Right hindlimb (tissue), 1 donor: ENCODE measurements around the gene CNPY4.
A peak's percentile ranks its signal among the peaks of the same experiment; 100 is the strongest.
"Not testable (repeated sequence)": the region's sequence is repeated elsewhere in the genome, so short reads cannot be mapped to it uniquely, and the experiment has no call there.

Experiments used
- DNase-seq: peaks from one replicate; pipeline ENCODE4 v3.0.0-alpha.2; 2018

Gene CNPY4

DNA sequence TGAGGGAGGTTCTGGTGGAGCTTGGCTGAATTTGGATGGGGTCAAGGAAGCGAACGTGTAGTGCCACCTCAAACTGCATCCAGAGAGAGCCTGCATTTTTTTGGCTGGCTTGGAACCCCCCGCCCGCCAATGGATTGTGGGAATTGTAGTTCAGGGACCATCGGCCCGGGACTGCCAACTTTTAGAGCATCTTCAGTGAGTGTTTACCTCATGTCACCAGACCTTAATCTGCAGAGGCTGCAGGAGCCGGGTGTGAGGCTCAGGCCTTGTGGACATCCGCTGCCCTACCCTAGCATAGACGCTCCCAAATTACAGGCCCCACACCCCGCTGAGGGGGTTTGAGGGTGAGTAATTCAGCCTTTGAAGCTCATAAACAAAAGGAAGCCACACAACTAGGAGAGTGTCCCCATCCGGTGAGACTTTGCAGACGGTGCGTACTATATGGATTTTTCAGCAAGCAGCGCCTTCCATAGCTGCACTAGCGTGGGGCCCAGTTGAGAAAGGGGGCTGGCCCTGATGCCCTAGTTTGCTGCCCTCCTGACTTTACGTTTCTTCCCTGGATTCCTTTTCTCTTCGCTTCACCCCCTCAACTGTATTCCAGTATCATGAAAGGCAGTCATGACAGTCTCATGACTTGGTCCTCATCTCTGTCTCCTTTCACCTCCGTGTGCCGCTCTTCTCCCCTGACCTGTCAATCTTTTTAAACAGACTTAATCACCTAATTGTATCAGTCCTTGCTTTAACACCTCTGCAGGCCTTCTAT, 717 bp downstream of the CNPY4 start:
- DNase-seq: peak; percentile 86

DNA sequence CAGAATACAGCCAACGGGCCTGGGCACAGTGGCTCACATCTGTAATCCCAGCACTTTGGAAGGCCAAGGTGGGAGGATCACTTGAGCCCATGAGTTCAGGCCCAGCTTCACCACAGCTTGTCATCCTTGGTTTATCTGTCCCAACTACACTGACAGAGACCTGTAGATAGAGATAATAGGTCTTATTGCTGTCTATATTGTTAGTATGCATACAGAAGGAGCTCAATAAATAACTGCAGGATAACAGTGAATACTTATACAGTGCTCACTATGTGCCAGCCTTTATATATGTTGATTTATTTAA, 1.3 kb downstream of the CNPY4 start:
- no peak for DNase-seq

- no peak for DNase-seq
These were observed 2.6 kb downstream of the CNPY4 start for GRCh38 chr7:100122067-100122466.

DNA sequence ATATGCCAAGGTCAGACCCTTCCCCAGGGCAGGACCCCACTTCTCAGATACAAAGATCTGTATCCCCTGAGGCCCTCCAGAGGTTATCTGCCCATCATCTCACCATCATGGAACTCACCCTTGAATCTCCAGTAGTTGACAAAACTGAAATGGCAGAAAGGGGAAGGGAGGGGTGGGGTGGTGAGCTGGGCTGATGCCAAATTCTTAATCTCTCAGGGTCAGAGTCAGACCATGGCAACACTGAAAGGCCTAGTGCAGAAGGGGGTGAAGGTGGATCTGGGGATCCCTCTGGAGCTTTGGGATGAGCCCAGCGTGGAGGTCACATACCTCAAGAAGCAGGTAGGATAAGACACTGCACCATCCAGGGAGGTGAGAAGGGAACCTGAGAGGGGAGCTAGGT, 3.1 kb downstream of the CNPY4 start:
- DNase-seq: no peak

GRCh38 chr7:100124301-100125230, 5.1 kb downstream of the CNPY4 start:
- no peak for DNase-seq

DNA sequence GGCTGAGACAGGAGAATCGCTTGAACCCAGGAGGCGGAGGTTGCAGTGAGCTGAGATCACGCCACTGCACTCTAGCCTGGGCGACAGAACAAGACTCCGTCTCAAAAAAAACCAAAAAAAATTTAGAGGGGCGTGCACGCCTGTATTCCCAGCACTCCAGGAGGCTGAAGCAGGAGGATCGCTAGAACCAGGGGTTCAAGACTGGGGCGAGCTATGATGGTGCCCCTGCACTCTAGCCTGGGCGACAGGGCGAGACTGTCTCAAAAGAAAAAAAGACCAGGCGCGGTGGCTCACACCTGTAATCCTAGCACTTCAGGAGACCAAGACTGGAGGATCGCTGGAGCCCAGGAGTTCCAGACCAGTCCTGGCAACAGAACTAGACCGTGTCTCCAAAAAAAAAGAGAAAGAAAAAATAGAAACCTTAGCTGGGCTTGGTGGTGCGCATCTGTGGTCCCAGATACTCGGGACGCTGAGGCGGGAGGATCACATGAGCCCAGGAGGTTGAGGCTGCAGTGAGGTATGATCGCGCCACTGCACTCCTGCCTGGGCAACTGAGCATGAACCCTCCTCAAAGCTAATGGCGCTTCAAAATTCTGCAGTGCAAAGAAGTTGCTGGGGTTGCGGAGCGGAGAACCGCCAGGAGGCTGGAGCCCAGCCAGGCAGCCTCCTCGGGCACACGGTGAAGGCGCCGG, 7.0 kb downstream of the CNPY4 start:
- no peak for DNase-seq

GRCh38 chr7:100126931-100127865, 7.8 kb downstream of the CNPY4 start, which contains the start of gene MBLAC1:
Gene MBLAC1 (plus strand): TSS chr7:100126967. CDS start chr7:100127396, 429 bp downstream.
- peak; percentile 94 for DNase-seq

- peak; percentile 56 for DNase-seq
These were observed 8.6 kb downstream of the CNPY4 start for GRCh38 chr7:100127866-100128636.

- no peak for DNase-seq
These were observed 9.2 kb downstream of the CNPY4 start for GRCh38 chr7:100128637-100128963.

- DNase-seq: not testable (repeated sequence)
These were observed 10.8 kb downstream of the CNPY4 start for GRCh38 chr7:100130220-100130607.

DNA sequence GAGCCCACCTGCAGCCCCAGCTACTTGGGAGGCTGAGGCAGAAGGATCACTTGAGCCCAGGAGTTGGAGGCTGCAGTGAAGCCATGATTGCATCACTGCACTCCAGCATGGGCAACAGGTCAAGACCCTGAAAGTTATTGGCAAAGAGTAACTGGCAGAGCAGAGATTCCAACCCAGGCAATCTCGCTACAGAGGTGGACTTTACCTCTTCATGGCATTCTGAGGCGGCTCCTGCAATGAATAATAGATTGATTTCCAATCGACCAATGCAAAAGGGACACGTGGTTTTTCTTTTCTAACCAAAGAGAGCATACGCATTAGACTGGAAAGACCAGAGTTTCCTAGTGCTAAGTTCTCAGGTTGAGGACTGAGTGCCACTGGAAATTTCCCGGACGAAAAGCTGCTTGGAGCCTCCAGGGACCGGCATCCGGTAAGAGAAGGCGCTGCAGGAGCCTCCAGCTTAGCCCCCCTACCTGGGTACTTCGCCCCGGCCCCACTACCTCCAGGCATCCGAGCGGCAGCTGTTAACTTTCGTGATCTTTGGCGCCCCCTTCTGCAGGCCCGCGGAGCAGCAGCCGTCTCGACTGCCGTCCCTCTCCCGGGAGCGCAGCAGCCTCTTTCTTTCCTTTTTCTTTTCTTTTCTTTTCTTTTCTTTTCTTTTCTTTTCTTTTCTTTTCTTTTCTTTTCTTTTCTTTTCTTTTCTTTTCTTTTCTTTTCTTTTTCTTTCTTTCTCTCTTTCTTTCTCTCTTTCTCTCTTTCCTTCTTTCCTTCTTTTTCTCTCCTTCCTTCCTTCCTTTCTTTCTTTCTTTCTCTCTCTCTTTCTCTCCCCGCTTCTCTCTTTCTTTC, 11.4 kb downstream of the CNPY4 start:
- DNase-seq: peak; percentile 83

DNA sequence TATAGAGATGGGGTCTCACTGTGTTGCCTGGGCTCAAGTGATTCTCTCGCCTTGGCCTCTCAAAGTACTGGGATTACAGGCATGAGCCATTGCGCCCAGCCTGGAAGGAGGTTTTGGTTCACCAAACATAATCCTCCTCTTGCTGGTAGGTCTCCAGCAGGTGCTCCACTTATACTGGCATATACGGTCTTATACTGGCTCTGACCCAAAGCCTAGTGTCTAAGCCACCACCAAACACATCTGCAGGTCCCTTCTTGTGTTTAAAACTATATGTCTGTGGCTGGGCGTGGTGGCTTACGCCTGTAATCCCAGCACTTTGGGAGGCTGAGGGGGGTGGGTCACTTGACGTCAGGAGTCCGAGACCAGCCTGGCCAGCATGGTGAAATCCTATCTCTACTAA, 12.7 kb downstream of the CNPY4 start:
- DNase-seq: no peak

DNA sequence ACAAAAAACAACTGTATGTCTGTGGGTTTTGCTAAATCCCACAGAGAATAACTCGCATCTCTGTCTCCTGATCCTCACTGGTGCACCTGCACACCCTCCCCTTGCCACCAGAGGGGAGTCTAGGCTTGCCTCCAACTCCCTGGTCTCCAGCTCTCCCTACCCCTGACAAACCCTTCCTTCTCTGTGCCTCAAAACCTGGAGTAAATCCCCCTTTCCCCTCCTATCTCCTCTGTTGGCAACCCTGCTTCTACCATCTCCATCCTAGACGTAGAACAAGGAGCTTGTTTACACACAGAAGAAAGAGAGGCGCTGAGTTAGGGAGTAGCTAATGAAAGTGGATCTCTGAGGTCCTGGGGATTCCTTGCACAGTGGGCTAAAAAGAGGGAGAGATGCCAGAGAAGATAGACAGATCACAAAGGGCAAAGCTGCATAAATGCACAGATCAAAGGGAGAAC, 13.3 kb downstream of the CNPY4 start:
- peak; percentile 66 for DNase-seq

DNA sequence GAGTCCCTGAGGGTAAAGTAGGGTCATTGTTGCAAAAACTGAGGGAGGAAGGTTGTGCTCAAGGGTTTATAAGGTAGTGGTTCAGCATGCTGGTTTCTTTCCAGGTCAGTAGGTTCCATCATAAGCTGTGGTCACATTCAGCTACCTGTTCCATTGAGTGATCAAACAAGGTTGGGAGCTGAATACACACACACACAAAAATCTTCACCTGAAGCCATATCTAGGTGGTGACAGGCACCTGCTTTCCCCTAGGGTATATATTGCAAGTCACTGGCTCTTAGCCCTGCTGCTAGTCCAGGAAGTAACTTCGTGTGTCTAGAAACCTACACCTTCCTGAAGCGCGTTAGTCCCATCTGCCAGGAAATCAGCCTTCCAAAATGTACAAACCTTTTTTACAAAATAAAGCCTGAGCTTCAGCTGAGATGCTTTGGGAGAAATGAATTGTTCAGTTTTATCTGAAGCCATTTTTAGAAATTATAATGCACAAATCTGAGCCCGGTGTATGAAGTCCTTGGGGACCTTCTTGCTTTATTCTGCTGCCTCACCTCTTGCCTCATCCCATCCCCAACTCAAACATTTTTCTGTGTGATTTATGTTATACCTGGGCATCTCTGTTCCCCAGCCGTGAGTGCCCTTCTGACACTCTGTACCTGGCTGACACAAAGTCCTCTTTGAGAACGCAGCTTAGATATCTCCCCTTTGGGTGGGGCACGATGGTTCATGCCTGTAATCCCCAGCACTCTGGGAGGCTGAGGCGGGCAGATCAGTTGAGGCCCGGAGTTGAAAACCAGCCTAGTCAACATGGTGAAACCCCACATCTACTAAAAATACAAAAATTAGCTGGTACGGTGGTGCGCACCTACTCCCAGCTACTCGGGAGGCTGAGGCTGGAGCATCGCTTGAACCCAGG, 18.7 kb downstream of the CNPY4 start:
- DNase-seq: no peak

DNA sequence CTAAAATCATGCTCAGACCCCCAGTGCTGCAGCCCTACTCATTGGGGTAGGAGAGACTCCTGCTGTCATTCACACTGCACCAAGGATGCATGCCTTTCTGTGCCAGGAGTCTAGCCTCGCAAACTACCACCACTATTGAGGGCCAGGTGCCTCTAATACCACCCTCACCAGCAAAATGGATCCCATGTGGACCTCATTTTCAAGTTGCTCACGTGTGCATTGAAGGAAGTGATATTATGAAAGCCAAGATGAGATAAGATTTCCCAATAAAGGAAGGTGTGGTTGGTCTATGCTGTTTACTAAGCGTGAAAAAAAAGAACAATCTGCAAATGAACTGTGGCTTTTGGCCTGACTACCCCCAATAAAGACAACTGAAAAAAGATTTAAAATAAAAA, 22.1 kb downstream of the CNPY4 start:
- no peak for DNase-seq

- DNase-seq: no peak
These were observed 23.0 kb downstream of the CNPY4 start for GRCh38 chr7:100142461-100142860.

DNA sequence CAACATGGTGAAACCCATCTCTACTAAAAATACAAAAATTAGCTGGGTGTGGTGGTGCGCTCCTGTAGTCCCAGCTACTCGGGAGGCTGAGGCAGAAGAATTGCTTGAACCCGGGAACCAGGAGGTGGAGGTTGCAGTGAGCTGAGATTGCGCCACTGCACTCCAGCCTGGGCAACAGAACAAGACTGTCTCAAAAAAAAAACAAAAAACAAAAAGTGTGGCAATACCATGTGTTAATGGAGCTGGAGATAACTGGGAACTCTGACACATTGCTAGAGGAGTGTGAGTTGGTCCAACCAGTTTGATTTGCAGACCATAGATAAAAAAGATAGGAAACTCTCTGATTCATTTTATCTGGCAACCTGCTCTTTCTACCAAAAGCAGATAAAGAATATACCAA, 26.9 kb downstream of the CNPY4 start:
- not testable (repeated sequence) for DNase-seq

- no peak for DNase-seq
These were observed 27.8 kb downstream of the CNPY4 start for GRCh38 chr7:100147278-100147677.

DNA sequence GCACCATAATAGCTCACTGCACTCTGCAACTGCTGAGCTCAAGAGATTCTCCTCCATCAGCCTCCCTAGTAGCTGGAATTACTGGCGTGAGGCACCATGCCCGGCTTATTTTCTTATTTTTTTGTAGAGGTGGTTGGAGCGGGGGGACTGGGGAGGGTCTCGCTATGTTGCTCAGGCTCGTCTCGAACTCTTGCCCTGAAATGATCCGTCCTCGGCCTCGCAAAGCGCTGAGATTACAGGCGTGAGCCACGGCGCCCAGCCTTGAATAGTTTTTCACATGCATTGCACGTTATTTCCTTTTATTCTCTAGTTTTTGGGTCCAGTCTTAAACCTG, 28.8 kb downstream of the CNPY4 start:
- DNase-seq: no peak
